ACC112 (cell line): ENCODE results near the gene TOMM34.

Experiments used
- H2AFZ ChIP-seq: fragments of 200-600 bp; sonication (generic); one replicate; pipeline ENCODE4 v1.6.0; 2017; ENCODE audit warnings: antibody characterized with exemption, low read length; ENCODE audit not compliant: unreplicated experiment
- H3K27ac ChIP-seq: fragments of 200-600 bp; sonication (generic); 2 replicates; pipeline ENCODE4 v1.5.1; 2014; ENCODE audit warnings: low read depth, mild to moderate bottlenecking, antibody characterized with exemption, low read length, moderate library complexity
- H3K27me3 ChIP-seq: fragments of 200-600 bp; sonication (generic); 2 replicates; pipeline ENCODE4 v1.6.1; 2014; ENCODE audit warnings: mild to moderate bottlenecking, antibody characterized with exemption, low read length, moderate library complexity, mixed read lengths; ENCODE audit not compliant: insufficient read depth
- H3K36me3 ChIP-seq: fragments of 200-600 bp; sonication (generic); 2 replicates; pipeline ENCODE4 v1.6.1; 2016; ENCODE audit warnings: mild to moderate bottlenecking, antibody characterized with exemption, low read length, moderate library complexity, mixed read lengths; ENCODE audit not compliant: insufficient read depth
- H3K4me1 ChIP-seq: fragments of 200-600 bp; sonication (generic); one replicate; pipeline ENCODE4 v1.6.1; 2016; ENCODE audit warnings: low read length, mixed read lengths; ENCODE audit not compliant: insufficient read depth, unreplicated experiment, control insufficient read depth
- H3K4me3 ChIP-seq: fragments of 200-600 bp; sonication (generic); 2 replicates; pipeline ENCODE4 v1.5.1; 2014; ENCODE audit warnings: mild to moderate bottlenecking, low read depth, low read length
- H3K79me2 ChIP-seq: fragments of 200-600 bp; sonication (generic); one replicate; pipeline ENCODE4 v1.6.0; 2016; ENCODE audit warnings: low read length; ENCODE audit not compliant: control insufficient read depth, unreplicated experiment, insufficient read depth

The TOMM34 gene

DNA sequence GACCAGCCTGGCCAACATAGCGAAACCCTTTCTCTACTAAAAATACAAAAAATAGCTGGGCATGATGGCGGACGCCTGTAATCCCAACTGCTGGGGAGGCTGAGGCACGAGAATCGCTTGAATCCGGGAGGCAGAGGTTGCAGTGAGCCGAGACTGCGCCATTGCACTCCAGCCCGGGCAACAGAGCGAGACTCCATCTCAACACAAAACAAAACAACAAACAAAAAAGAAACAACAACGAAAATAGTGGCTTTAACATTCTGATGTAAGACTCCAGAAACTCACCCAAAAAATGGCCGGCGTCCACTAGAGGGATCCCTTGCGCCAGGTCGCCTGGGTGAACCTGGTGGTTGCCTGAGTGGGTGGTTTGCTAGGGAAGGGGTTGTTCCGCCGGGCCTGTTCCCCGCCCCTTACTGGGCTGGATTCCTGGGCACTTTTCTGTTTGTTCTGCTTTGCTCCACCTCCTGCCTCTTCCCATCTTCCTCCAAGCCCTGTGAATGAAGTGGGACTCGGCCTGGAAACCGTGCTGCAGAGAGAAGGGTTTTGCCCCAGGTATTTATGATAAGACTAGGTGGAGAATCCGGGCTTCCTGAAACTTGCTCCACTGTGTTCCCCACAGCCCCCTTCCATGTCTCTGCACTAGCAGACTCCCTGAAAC is 48.8 kb downstream of the TOMM34 start:
- no peak overlapping the region; the same call in 1 of the 2 replicates for H3K4me3 ChIP-seq
- H3K27me3 ChIP-seq: no peaks in the 10 kb centered on the region
- H3K79me2 ChIP-seq: peaks cover 8% of the 10 kb centered on the region
- no peak overlapping the region for H2AFZ ChIP-seq
- no peaks in the 10 kb centered on the region for H3K4me1 ChIP-seq
- no peak overlapping the region for H3K27ac ChIP-seq
- no peaks in the 10 kb centered on the region for H3K36me3 ChIP-seq

DNA sequence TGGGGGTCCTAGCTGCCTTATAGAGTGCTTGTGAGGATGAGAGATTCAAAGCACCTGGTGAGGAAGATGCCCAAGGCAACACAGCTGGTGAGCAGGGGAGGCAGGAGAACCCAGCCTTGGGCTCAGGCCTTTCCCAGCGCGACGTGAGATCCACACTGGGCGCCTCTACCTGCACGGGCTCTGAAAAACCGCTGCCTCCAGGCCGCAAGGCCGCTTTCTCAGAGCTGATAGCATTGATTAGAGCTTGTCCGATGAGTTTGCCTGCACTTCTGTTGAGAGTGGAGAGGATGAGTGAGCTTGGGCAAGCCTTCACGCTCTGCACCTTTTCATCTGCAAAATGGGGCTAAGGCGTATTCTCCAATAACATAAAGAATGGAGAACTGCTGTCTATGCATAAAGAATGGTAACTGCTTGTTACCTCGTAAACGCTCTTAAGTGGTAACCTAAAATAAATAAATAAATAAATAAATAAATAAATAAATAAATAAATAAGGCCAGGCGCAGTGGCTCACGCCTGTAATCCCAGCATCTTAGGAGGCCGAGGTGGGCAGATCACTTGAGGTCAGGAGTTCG is 49.4 kb downstream of the TOMM34 start:
- Histone ChIP-seq H3K27ac (no peak overlapping the region), H3K36me3 (no peaks in the 10 kb centered on the region)

DNA sequence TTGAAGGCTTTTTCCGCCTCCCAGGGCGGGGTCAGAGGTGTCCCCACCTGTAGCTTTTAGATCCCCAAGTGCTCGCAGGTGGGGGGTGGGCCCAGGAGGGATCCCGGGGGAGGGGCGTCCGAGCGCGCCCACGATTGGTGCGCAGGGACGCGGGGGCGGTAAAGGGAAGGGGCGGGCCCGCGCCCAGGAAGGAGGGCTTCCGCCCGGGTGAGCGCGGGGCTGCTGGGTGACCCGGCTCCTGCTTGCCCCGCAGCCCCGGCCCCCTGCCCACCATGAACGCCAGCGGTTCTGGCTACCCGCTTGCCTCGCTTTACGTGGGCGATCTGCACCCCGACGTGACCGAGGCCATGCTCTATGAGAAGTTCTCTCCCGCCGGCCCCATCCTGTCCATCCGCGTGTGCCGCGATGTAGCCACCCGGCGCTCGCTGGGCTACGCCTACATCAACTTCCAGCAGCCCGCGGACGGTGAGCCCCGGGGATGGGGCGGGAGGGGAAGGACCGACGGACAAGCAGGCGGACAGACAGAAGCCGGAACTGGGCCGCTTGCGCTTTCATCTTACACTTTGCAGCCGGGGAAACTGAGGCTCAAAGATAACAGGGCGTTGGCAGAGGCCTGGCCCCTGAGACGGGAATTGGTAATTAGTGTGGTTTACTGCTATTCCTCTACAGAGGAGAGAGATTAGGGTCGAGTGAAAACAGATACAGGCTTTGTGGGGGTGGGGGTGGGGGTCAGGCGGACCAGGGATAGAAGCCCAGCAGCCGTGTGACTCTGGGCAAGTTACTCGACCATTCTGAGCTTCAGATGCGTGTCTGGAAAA is 50.1 kb downstream of the TOMM34 start, which contains the start of gene PABPC1L:
Gene PABPC1L, plus strand, starts transcription at position 189 of the 818 bp plus-strand sequence. Its CDS starts 84 bp downstream, at position 273.
- H3K4me1 ChIP-seq: no peaks in the 10 kb centered on the region
- peak within 1 kb of the TSS; percentile 79 for H3K4me3 ChIP-seq
- H2AFZ ChIP-seq: peak within 1 kb of the TSS; percentile 74
- no peaks in the 10 kb centered on the region for H3K27me3 ChIP-seq
- peaks cover 8% of the 10 kb centered on the region for H3K79me2 ChIP-seq
- H3K36me3 ChIP-seq: peaks cover 2% of the 10 kb centered on the region
- H3K27ac ChIP-seq: no peak within 1 kb of the TSS; the same call in 1 of the 2 replicates

More for the DNA sequence above, 49.4 kb downstream of the TOMM34 start:
- no peaks in the 10 kb centered on the region for H3K4me1 ChIP-seq
- peak overlapping the region; percentile 79 for H3K4me3 ChIP-seq
- peak overlapping the region; percentile 74 for H2AFZ ChIP-seq
- H3K27me3 ChIP-seq: no peaks in the 10 kb centered on the region
- H3K79me2 ChIP-seq: peaks cover 8% of the 10 kb centered on the region

DNA sequence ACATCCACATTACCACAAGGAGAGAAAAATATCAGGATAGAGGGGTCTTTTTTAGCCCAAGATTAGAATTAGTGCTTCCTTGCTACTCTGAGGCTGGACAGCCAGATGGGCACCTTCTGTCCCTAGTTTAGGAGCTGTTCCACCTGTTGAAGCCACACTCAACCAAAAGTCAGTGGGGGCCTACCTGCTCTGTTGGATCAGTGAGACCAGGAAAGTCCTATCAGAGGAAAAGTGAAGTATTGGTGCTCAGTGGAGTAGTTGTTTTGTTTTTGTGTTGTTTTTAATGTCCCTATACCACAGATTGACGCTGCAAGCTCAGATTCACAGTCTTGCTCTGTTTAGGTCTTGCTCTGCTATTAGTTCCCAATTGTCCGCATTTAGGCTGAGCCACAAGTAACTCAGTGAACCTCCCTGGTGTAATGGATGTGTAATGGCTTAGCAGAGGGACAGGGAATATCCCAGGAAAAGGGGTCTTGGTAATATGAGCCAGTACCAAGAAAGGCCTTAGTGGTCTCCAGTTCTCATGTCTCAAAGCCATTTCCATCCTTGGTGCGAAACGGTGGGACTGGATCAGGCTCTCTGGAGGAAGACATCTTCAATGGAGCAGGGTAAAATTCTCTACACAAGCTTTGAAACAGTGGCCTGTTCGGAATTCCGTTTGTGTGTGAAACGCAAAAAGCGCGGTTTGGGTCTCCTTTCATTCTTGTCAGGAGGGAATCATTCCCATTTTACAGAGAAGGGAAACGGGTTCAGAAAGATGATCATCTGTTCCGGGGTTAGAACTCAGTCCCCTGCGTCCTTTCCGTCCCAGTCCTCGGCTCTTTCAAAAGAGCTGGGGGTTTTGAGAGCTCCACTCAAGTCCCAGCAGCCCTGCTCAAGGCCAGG is 51.0 kb downstream of the TOMM34 start:
- Histone ChIP-seq H3K27ac (no peak overlapping the region; the same call in 1 of the 2 replicates), H2AFZ (no peak overlapping the region), H3K4me1 (no peaks in the 10 kb centered on the region), H3K27me3 (no peaks in the 10 kb centered on the region), H3K4me3 (peak overlapping the region; percentile 79), H3K79me2 (peaks cover 8% of the 10 kb centered on the region), H3K36me3 (peaks cover 10% of the 10 kb centered on the region)

DNA sequence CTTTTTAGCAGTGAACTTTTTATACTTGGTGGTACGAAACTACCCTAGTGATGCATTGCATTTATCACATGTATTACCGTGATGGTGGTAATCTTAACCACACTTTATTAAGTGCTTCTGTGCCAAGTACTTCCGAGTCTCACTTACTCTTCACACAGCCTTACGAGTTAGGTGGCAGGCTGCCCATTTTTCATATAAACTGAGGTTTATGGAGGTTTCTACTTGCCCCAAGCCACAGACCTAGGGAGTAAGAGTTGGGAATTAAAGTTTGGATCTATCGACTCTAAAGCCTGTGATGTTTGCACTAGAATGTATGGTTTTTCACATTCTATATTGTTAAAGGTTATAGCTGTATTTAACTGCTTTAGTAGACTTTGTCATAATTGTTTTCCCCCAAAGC is 55.8 kb downstream of the TOMM34 start:
- Histone ChIP-seq H3K4me1 (peaks cover 13% of the 10 kb centered on the region), H3K27me3 (no peaks in the 10 kb centered on the region), H3K4me3 (no peak overlapping the region), H3K36me3 (peaks cover 29% of the 10 kb centered on the region), H3K79me2 (peaks cover 35% of the 10 kb centered on the region), H3K27ac (no peak overlapping the region), H2AFZ (no peak overlapping the region)

DNA sequence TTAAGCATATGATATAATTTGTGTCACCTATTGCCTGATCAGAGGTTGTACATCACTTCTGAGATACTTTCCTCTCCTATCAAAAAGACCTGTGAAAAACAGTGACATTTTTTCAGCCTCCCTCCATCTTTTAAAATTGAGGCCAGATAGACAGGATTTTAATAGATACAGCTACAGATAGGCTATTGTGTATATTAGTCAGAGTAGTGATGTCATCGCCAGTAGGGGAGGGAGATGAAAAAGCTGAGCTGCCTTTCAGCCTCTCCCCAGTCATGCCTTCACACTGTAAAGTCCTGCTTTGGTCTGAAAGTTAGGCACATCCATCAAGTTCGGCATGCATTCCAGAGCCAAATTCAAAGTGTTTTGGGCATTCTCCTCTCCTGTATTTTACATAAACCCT is 58.2 kb downstream of the TOMM34 start:
- Histone ChIP-seq H3K27ac (no peak overlapping the region), H3K27me3 (no peaks in the 10 kb centered on the region), H2AFZ (no peak overlapping the region), H3K4me3 (no peak overlapping the region), H3K79me2 (peaks cover 59% of the 10 kb centered on the region), H3K36me3 (peaks cover 29% of the 10 kb centered on the region), H3K4me1 (peaks cover 19% of the 10 kb centered on the region)

DNA sequence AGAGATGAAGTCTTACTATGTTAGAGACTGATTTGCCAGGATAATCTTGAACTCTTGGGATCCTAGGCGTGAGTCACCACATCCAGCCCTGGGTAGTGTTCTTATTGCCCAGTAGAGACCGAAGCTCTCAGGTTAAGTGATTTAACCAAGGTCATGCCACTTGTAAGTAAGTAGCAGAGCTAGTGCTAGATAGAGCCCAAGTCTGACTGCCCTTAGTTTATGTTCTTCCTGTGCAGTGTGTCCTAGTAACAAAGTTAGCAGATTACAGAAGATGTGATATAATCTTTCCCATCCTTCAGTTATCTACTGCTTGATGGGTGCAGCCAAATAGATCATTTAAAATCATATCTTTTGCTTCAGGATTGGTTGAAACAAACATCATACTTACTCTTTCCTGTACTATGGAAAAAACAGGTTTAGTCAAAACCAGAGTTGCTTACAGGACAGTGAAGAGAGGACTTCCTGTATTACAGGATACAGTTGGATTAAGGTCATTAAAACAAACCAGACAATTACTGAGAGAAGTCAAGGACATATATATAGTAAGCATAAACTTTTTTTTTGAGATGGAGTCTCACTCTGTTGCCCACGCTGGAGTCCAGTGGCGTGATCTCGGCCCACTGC is 59.9 kb downstream of the TOMM34 start:
- no peak overlapping the region for H3K4me3 ChIP-seq
- no peak overlapping the region for H3K27ac ChIP-seq
- H2AFZ ChIP-seq: no peak overlapping the region
- peaks cover 35% of the 10 kb centered on the region for H3K4me1 ChIP-seq
- H3K79me2 ChIP-seq: peaks cover 75% of the 10 kb centered on the region
- no peaks in the 10 kb centered on the region for H3K27me3 ChIP-seq
- H3K36me3 ChIP-seq: peaks cover 29% of the 10 kb centered on the region

DNA sequence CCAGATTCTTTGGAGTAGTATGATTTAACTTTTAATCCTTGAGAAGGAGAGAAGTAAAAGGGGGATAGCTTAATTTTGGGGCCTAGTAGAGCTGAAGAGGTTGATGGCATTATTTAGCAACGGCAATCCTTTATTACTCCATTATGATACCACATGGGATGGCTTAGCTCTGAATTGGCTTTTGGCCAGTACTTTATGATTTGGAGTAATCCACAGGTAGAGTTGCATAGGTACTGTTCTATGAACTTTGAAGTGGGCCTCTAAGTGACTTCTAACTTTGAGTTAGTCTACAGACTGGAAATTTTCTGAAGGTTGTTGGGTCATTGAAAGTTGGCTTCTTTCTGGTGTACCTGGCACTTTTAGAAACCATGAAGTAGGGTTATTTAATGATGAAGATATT is 63.1 kb downstream of the TOMM34 start:
- Histone ChIP-seq H2AFZ (no peak overlapping the region), H3K27ac (no peak overlapping the region), H3K4me3 (no peak overlapping the region), H3K4me1 (peaks cover 43% of the 10 kb centered on the region), H3K79me2 (peaks cover 98% of the 10 kb centered on the region), H3K36me3 (peaks cover 12% of the 10 kb centered on the region; the same call in 1 of the 2 replicates), H3K27me3 (no peaks in the 10 kb centered on the region)

DNA sequence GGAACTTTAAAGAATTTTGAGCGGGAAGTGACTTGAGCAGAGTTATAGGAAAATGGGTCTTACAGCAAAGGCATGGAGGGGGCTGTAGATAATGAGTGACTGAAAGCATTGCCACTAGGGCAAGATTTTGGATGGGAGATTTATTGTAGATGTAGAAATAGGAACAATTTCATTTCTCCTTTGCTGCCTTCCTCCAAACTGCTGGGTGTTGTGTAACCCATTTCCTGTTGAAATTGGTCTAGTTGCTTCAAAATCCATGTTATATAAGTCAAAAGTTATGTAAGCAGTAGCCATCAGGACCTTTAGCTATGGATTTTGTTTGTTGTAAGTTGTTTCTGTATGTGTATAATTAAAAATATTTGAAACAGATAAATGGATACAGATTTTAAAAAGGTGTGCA is 63.6 kb downstream of the TOMM34 start:
- peaks cover 17% of the 10 kb centered on the region; the same call in 1 of the 2 replicates for H3K36me3 ChIP-seq
- H3K4me3 ChIP-seq: peak overlapping the region; percentile 12; the same call in 1 of the 2 replicates
- H2AFZ ChIP-seq: no peak overlapping the region
- H3K27ac ChIP-seq: peak overlapping the region; percentile 16; the same call in 1 of the 2 replicates
- H3K4me1 ChIP-seq: peaks cover 39% of the 10 kb centered on the region
- H3K27me3 ChIP-seq: no peaks in the 10 kb centered on the region
- H3K79me2 ChIP-seq: peaks cover 98% of the 10 kb centered on the region
